Inferior parietal cortex (tissue), 1 donor: Measurements from ENCODE around the gene ERC2.

Experiments
- DNase-seq: peaks from one replicate; pipeline ENCODE4 v3.0.0-alpha.2; 2016; ENCODE audit errors: extremely low spot score

ERC2 gene

GRCh38 chr3:56424885-56425284, 43.4 kb downstream of the ERC2 start:
- DNase-seq = no peak

GRCh38 chr3:56424336-56424735, 43.9 kb downstream of the ERC2 start:
- DNase-seq = no peak

- no peak for DNase-seq
Measured at GRCh38 chr3:56423661-56424099, 44.6 kb downstream of the ERC2 start.

DNA sequence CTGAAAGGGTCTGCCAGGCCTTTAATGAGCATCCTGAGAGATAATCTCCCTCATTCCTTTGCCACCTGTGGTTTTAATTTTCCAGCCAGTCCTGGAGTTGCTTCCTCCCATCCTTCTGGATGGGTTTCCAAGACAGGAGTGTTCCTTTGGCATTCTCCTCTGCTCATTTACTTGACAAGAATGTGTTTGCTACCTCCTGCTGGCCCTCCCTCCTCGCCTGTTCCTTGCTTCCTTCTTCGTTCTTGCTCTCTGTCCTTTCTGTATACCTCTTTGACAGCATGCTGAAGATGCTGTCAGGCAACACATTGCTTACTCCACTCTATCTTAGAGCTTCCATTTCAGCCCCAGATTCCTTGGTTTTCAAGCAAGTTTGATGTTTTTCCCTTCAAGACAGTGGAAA, 46.0 kb downstream of the ERC2 start:
- DNase-seq = no peak

DNA sequence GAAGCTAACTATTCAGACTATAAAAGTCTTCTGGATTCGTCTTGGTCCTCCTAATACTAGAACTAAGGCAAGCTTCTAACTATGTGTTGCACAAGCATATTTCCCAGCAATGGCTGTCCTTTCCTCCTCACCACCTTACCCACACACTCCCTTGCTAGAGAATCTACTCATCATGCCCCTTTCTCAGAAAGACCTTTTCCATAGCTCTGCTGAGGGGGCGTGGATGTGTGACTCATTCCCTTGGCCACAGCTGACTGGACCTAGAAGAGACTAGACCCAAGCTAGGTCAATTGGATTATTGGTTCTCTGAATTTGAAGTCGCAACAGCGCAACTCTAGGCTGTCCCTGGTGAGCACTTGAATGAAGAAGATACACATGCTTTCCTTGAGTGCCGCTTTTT, 47.1 kb downstream of the ERC2 start:
- DNase-seq = no peak

GRCh38 chr3:56415652-56416051, 52.6 kb downstream of the ERC2 start:
- DNase-seq = no peak

DNA sequence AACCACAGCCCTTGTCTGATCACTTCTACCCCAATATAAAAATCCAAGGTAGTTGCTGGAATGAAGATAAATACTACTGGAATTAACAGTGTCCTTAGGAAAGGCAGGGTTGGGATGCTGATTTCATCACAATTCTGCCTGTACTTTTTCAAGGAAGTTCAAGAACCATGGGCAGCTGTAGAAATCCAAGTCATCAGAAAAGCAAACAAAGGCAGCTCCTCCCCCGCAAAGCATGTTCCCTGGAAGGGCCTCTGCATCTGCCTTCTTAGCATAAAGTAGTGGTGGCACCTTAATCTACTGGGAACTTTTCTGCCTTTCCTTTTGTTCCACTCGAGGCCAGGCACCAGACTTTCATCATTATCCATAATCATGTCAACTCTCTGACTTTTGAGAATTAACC, 54.4 kb downstream of the ERC2 start:
- no peak for DNase-seq

DNA sequence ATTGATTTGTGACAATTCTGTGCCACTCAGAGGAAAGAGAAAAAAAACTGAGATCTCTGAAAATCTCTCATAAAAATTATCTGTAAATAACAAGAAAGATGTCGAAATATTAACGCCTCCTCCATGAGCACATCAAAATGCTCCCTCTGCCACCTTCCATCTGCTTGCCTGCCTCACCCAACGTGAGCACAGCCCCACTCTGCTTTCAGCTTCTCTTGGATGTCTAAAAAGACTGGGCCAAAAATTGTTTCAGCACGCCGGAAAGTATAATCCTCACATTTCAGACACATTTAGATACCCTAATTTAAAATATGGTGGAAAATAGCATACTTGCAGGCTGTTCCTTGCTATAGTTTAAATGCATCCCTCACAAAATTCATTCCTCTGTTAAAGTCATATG, 57.1 kb downstream of the ERC2 start:
- DNase-seq = no peak

GRCh38 chr3:56410576-56410975, 57.7 kb downstream of the ERC2 start:
- no peak for DNase-seq

- no peak for DNase-seq
Measured at GRCh38 chr3:56409790-56410189, 58.5 kb downstream of the ERC2 start.

- DNase-seq = no peak
Measured at GRCh38 chr3:56408761-56409196, 59.5 kb downstream of the ERC2 start.

- no peak for DNase-seq
Measured at GRCh38 chr3:56406826-56407515, 61.3 kb downstream of the ERC2 start.

GRCh38 chr3:56404884-56405283, 63.4 kb downstream of the ERC2 start:
- DNase-seq = no peak

GRCh38 chr3:56398659-56399058, 69.6 kb downstream of the ERC2 start:
- DNase-seq = no peak

DNA sequence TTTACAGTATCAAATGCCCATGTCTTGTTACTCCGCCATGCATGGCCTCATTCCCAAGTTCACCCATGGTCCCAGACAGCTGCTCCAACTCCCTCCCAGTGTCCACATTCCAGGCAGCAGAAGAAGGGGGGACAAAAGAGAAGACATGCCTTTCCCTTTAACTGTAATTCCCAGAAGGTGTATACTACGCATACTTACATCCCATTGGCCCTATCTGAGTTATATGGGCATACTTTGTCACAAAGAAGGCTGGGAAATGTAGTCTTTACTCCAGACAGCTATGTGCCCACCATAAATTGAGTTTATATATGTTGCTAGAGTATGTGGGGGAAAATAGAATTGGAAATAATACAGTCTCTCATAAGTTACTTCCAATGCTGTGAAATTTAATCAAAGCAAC, 70.5 kb downstream of the ERC2 start:
- no peak for DNase-seq

DNA sequence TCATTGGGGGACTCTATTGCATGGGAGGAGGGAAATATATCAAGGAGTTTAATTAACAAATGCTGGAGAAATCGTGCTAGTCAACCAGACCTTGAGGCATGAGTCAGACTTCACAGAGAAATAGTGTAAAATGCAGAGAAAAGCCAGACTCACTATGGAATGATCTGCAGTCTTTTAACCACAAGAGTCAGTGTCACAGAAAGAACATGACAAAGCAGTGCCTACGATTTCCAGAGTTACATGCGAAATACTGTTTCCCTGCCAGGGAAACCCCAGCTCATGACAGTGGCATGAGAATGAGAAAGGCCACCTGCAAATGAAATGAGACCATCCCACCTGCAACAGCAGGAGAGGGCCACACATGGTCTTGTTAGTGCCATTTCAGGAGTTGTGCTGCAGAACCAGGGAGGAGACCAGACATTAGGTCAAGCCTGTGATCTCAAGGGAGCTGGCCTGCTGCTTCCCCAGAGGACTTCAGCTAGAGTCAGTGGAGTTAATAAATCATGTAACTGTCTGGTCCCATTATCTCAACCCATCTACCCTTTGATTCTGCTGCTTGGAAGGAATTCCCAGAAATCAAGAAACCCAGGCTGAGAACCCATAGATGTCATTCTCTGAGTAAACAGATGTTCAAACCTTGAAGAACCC, 79.0 kb downstream of the ERC2 start:
- no peak for DNase-seq

DNA sequence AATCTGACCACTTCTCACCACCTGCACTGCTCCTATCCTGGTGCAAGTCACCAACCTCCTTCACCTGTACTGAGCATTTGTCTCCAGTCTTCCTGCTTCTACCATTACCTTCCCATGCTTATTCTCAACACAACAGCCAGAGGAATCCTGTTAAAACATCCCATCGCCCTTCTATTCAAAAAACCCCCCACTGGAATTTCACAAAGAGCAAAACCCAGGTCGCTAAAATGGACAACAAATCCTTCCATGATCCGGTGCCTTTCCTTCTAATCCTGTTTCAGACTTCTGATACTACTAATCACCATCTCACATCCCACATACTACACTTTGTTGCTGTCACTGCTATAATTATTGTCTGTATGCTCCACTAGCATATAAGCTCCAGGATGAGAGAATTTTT, 85.2 kb downstream of the ERC2 start:
- DNase-seq = no peak

- DNase-seq = no peak
Measured at GRCh38 chr3:56379723-56380287, 88.5 kb downstream of the ERC2 start.

- DNase-seq = no peak
Measured at GRCh38 chr3:56375654-56376053, 92.6 kb downstream of the ERC2 start.

- DNase-seq = no peak
Measured at GRCh38 chr3:56373386-56373785, 94.9 kb downstream of the ERC2 start.

DNA sequence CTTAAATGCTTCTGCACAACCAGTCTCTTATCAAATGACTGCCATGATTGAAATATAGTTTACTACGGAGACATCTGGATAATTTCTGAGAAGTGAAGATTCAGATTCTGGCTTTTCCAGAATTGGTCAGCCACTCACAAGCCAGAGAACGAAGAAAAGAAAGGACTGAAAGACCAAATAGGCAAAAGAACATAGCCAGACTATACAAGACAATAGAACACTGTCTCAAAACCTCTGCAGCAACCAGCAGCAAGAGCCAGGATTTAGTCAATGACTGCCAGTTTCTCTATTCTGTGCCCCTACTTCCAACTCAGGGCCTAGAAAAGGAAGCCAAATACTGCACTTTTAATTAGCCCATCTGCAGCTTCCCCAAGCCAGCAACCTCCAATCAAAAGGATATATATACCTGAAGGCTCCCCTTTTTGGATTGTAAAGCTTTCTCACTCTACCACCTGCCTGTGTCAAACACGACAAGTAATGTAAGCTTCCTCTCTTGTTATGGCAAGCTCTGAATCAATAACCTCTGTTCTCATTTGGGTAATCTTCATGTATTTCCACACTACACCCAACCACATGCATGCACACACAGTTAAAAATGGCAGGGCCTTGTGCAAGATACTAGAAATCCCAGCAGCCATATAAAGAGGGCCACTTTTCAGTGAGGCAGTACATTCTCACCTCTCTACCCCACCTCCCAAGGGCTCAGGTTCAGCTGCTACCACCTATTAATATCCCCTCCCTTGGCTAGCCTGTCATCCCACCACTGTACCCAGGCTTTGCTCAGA, 97.1 kb downstream of the ERC2 start:
- peak; percentile 61 for DNase-seq

- DNase-seq = no peak
Measured at GRCh38 chr3:56369914-56370313, 98.4 kb downstream of the ERC2 start.

- DNase-seq = no peak
Measured at GRCh38 chr3:56368846-56369245, 99.4 kb downstream of the ERC2 start.
